D341Med (cell line): ENCODE results near the gene MPC1L.

Experiments
- DNase-seq: peaks from one replicate; pipeline ENCODE4 v3.0.0; 2012; ENCODE audit warnings: low spot score

Gene MPC1L

DNA sequence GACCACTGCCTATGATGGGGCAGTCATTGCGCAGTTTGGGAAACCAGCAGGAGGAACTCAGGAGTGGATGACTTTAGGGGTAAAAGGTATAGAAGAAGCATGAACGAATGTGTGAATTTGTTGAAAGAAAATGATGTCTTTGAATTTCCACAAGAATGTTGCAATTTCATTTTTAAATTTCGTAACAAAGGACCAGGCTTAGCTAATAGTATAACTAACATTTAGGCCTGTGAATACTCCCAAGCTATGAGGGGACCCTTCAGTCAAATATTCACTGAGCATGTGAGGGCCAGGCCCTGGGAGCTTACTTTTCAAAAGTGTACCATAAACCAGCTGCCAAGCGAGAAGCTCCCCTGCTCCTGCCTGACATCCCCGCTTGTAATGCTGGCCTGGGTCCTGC lies 5.3 kb downstream of the MPC1L start:
- DNase-seq: no peak

DNA sequence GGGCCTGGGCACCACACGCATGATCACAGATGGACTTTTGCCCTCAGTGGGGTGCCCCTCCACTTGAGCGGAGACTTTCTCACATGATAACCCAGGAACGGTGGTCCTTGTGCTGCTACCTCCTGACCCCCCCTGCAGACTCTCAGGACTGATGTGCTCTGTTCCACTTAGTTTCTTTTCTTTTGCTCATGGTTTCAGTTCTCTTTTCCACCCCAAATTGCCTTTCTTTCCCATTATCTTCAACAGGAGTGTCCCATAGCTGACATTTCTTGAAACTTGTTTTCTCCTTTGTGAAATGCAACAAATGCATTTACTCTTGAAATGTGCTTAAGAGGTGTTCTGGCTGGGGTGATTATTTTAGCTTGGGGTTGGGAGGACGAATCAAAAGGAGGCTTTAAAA lies 9.0 kb downstream of the MPC1L start:
- DNase-seq: no peak

DNA sequence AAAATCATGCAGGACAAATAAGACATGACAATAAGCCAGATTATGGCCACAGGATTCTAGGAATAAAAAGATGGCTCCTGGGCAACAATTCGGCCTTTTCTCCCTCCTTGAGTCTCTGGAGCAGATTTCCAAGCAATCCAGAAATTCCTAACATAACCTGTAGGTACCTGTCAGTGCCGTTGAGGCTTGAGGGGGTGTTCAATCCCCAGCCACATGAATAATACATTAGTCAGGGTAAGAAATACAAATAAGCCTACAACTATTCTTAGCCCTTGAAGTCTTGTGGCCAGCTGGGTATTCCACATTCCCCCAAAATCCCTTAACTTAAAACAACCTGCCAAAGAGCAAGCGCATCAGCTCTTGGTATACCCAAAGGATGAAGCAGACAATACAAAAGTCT lies 14.5 kb downstream of the MPC1L start:
- DNase-seq: no peak

DNA sequence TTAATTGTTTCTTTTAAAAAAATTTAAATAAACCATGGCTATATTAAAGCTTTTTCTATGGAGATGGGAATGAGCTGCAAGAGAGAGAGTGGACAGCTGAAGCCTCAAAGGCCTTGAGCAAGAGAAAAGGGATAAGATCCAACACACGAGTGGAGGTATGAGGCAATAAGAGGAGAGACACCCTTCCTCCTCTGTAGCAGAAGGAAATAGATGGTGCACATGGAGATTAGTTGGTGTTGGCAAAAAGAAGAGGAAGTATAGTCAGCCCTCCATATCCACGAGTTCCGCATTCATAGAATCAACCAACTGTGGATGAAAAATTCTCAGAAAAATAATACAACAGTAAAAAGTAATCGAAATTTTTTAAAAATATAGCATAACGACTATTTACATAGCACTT lies 20.9 kb downstream of the MPC1L start:
- DNase-seq: no peak

DNA sequence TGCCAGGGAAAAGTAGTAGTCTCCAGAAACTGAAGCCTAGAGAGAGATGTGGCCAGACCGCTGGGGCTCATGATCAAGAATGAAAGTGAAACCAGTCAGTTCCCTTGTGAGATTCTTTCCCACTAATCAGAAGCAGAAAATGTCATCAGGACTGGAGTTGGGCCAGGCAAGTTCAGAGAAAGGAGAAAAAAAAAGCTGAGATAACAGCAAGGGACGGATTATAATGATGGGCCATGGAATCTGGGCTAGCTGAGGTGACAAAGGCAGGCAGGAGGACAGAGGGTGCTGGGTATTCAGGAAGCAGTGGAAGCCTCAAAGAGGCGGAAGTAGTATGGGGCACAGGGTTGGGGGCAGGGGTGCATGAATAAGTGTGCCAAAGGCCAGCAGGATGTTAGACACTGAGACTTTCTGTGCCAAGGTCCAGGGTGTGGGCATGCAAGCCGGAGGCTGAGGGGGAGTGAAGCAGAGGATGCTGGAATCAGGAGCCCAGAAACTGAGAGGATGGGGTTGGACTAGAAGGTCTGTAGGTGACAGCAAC lies 21.7 kb downstream of the MPC1L start:
- DNase-seq: no peak

DNA sequence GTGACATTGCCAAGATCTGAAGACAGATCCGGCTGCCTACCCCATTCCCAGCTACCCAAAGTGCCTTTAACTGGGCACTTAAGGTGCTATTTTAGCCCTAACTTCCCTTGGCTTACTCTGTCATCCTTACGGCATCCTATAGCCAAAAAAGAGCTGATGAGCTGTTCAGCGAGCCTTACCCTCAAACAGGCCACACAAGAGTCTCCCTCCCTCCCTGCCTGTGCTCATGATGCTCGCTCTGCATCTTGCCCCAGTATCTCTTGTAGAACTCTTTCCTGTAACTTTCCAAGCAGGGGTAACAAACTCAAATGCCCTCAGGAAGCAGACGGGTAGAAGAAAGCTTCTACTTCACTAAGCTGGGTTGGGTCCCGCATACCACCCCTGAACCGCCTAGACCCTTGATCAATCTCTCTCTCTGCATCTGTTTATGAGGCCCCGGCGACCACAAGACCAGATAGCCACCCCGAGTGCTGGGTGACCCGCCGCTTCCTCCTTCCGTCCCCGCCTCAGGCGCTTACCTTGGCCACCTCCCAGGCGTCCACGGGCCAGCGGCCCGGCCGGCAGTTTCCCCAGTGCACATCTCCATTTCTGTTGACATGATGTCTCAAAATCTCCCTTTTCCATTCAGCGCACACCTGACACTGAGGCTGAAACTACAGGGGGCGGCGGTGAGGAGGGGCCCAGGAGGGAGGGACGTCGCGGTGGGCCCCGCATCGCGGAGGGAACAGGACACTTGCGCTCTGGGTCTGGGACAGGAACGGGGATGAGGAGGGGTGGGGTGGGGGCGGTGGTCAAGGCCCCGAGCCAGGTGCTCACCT lies 23.5 kb downstream of the MPC1L start:
- no peak for DNase-seq

DNA sequence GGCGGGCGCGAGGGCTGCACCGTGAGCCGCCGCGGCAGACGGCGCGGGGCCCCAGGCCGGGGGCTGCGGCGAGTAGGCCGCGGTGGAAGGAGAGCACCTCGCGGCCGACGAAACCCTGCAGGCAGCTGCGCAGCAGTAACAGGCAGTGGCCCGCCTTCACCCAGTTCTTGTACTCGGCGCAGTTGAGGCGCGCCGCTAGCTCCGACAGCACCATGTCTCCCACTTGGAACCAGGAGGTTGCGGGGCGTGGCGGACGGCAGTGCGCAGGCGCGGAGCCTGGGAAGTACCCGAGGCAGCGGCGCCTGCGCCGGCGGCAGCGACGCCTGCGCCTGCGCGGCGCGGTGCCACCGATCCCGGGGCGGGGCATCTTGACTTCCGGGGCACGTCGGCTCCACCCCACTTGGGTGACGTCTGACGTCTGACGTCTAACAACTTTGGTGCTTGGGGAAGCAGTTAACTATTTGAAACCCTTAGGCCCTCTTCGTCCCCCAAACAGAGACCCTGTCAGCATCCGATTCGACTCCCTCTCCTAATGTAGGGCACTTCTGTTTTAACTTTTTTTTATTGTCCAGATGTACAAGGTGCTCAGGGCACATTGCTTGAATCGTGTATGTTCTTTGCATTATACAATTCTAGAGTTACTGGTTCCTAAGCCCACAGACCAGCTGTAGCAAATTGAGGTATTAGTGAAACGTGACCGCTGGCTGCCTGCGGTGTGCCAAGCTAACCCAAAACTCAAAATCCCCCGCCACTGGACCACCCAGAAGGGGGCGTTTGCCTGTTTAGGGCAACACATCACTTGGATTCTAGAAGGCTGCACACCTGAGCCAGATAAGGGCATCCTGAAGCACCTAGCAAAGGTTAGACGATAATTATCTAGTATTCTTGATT lies 24.3 kb downstream of the MPC1L start, which contains the start of gene CXorf38:
Gene CXorf38 (minus strand): TSS at position 255 of the 891 bp plus-strand sequence. CDS start 41 bp downstream, at position 214.
- peak; percentile 96 for DNase-seq

DNA sequence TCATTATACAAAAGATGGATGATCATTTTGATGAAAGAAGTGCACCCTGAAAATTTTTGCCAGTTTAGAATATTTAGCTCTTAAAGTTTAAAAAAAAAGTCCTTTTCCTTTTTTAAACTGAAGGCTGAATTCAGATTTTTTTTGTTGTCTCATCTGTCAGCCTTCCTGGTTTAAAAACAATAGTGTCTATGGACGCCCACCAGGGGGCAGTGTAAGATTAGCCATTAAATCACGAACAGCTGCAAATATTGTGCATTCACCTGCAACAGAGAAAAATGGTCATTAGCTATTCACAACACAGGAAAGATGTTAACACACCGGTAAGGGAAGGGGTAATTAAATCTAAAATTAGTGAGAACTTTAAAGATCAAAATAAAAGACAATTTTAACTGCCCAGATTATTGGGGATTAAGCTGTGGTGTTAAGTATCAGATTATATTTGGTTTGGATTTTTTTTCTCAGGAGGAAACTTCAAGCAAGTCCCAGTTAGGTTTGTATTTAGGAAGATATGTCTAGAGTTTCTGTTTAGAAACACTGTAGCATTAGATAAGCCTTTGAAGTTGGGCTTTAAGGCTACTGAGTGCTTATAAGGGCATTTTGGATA lies 28.5 kb downstream of the MPC1L start:
- peak; percentile 33 for DNase-seq

DNA sequence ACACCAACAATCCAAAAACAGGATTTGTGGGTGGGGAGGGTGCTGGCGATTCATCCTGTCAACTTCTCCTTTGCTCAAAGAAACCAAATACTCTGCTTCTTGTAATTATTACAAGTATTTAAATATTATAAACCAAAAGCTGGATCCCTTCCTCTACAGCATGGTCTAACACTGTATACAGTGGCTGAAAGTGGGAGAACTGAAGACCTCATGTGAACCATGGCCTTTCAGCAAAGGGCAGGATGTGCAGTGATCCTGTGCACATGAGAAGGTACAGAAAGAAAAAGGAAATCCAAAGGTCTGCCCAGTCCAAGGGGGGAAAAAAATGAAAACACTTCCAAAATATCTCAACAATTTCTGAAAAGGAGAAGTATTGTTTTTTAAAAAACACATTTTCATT lies 29.4 kb downstream of the MPC1L start:
- no peak for DNase-seq

DNA sequence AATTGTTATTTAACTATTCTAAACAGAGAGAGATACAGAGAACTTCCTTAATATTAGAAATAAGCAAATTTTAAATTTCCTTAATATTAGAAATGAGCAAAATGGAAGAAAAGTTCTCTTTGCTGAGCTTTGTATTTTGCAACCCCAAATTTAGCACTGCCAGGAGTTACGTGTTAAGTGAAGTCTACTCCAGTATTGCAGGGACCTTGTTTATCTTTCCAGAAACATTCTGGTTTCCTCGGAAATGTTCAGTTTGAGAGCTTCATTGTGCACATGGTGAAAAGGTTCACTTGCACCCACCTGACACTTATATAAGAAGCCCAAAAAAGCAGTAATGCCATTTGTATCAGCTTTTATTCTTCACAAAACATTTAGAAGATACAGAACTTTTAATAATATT lies 30.3 kb downstream of the MPC1L start:
- no peak for DNase-seq

DNA sequence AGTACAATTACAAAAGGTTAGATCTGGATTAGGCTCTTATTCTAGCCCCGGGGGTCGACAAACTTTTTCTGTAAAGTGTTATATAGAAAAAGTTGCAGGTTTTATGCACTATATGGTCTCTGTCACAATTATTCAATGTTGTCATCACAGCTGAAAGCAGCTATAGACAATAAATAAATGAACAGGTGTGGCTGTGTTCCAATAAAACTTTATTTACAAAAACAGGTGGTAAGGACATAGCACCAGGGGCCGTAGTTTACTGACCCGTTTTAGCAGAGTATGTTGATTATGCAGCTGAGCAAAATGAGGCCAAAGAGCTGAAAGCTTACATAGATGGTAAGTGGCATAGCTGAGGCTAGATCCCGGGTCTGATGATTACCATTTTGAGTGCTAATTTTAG lies 37.2 kb downstream of the MPC1L start:
- DNase-seq: no peak

DNA sequence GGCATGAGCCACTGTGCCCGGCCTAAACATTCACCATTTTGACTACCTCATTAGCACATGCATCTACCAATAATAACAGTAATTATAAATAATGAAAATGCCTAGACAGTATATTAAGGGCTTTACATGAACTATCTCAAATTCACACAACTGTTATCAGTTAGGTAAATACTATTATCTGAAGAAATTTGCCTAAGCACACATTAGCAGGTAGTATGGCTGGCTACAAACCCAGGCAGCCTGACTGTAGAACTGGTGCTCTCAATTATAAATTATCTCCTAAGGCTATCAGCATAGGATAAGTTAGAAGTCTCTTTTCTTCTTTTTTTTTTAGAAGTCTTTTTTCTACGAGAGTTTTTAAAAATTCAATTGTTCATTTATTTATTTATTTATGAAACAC lies 38.3 kb downstream of the MPC1L start:
- DNase-seq: no peak

DNA sequence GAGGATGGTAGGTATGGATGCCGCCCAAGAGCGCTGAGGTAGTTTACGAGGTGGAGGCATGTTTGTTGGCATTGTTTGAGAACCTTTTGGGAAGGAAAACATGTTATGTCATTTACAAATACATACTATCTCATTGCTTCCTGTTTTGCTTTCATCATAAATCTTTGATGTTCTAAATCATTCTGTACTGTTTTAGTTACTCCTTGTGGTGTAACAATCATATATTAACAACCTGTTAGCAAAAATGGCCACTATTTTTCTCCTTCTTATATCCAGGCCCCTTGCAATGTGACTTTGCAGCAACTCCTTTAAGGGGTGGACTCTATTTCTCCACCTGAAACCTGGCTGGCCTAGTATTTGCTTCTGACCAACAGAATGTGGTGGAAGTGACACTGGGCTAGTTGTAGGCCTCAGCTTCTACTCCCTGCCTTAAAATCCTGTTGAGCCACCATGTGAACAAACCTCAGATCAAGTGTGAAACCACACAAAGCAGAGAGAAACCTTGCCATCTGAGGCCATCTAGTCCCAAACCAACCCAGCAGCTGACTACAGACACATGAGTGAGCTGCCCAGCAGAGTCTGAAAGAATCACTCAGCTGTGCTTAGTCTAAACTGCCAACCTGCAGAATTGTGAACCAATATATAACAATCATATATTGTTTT lies 40.0 kb downstream of the MPC1L start:
- DNase-seq: no peak

DNA sequence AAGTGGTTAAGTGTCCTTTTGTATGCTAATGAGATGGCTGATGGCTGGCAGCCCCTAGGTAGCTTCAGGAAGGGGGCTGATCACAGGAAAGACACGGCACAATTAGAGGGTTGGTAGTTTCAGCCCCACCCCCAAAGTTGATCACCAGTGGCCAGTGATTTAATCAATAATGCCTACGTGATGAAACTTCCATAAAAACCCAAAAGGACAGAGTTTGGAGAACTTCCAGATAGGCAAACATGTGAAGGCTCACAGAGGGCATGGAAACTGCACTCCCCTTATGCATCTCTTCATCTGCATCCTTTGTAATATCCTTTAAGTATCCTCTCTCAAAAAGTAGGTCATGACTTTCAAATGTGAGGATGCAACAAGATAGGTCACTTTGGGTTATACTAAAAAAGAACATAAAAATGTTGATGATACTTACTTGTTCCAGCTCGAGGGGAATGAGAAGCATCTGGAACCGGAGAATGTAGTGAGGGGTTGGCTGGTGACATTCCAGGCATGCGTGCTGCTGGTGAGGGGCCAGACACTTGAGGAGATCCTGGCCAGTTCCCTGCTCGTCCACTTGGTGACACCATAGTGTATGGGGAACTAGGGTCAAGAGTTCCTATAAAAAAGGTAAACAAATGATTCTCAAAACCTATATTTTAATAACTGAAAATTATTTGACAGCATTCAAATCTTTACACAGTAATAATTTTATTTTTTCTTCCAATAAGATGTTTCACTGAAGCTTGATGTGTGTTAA lies 40.8 kb downstream of the MPC1L start:
- DNase-seq: no peak

DNA sequence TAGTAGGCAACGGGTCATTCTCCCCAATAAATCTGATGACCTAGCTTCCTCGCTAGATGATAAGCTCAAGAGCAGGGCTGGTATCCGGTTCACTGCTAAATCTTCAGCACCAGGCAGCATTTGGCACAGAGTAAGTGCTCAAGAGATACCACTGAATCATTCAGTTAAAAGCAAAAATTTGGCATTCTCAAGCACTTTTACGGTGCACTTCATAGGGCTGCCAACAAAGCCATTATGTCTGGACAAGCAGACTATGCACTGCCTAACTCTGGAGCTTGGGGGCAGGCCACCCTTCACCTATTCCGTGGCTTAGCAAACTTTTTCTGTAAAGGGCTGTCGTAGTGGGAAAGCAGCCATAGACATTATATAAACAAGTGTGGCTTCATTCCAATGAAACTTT lies 47.9 kb downstream of the MPC1L start:
- DNase-seq: no peak
